GM12878 (cell line): ENCODE results near the gene RPS19BP1. TPM values are rescaled to one million over a fixed set of nuclear protein-coding genes. Genes with fewer than 3 reads are reported as not detected.

Source experiments
- CEBPB ChIP-seq, 2 experiments: fragments of 150-350 bp in 1 of 2; IDR thresholded peaks; 2 replicates each; pipeline ENCODE4 v1.6.1; 2012 to 2014; ENCODE audit warnings: low read depth in 2 of 2, low read length in 2 of 2, borderline replicate concordance in 1 of 2, inconsistent platforms in 1 of 2
- CREB1 ChIP-seq: IDR thresholded peaks from 2 replicates; pipeline ENCODE4 v1.6.1; 2012; ENCODE audit warnings: low read depth, mild to moderate bottlenecking, inconsistent platforms
- EED ChIP-seq: sonication (generic); IDR thresholded peaks from 2 replicates; pipeline ENCODE4 v1.6.1; 2016; ENCODE audit warnings: antibody characterized with exemption, low read depth
- EGR1 ChIP-seq, 2 experiments: IDR thresholded peaks; 1 replicate in 1 of 2; 2 replicates in 1 of 2; pipeline ENCODE4 v1.6.1; 2011 to 2012; ENCODE audit warnings: low read depth in 2 of 2, low read length in 2 of 2, borderline replicate concordance in 1 of 2, mild to moderate bottlenecking in 1 of 2, moderate library complexity in 1 of 2
- HDAC2 ChIP-seq: fragments of 200-600 bp; sonication (generic); IDR thresholded peaks from 2 replicates; pipeline ENCODE4 v1.6.1; 2017
- MXI1 ChIP-seq: fragments of 150-350 bp; IDR thresholded peaks from 2 replicates; pipeline ENCODE4 v1.6.1; 2011; ENCODE audit warnings: low read depth, mild to moderate bottlenecking, inconsistent platforms, low read length, improper control_type of control experiment
- PAX8 ChIP-seq: fragments of 450-650 bp; IDR thresholded peaks from 2 replicates; pipeline ENCODE4 v1.6.1; 2017; ENCODE audit warnings: mild to moderate bottlenecking, moderate library complexity
- POLR2A ChIP-seq: IDR thresholded peaks from 2 replicates; pipeline ENCODE4 v1.6.1; 2011; ENCODE audit warnings: low read depth, mild to moderate bottlenecking, low read length
- RB1 ChIP-seq: fragments of 450-650 bp; formaldehyde crosslinking; IDR thresholded peaks from 2 replicates; pipeline ENCODE4 v1.6.1; 2017; ENCODE audit warnings: mild to moderate bottlenecking, borderline replicate concordance
- SMAD1 ChIP-seq: fragments of 450-650 bp; IDR thresholded peaks from 2 replicates; pipeline ENCODE4 v1.6.1; 2018; ENCODE audit warnings: mild to moderate bottlenecking, low read depth; ENCODE audit not compliant: partially characterized antibody
- SMC3 ChIP-seq: IDR thresholded peaks from 2 replicates; pipeline ENCODE4 v1.6.1; 2011; ENCODE audit warnings: low read length, improper control_type of control experiment, borderline replicate concordance
- TCF3 ChIP-seq: IDR thresholded peaks from 2 replicates; pipeline ENCODE4 v1.6.1; 2012; ENCODE audit warnings: low read depth, mild to moderate bottlenecking, low read length, borderline replicate concordance; ENCODE audit not compliant: insufficient read depth
- WRNIP1 ChIP-seq: IDR thresholded peaks from 2 replicates; pipeline ENCODE4 v1.6.1; 2011; ENCODE audit warnings: low read depth, low read length, improper control_type of control experiment, borderline replicate concordance
- ZNF207 ChIP-seq: fragments of 450-650 bp; IDR thresholded peaks from 2 replicates; pipeline ENCODE4 v1.6.1; 2014; ENCODE audit warnings: antibody characterized with exemption, mild to moderate bottlenecking, borderline replicate concordance
- polyA plus RNA-seq, 11 experiments: library from polyadenylated mRNA; depleted of rRNA in 4 of 11; unstranded in 6 of 11; stranded (reverse) in 5 of 11; fragments of >200 nt; fragmentation: Nextera tagmentation in 4 of 11; fragmentation: Illumina TruSeq in 1 of 11; extraction: Ambion mirVana in 4 of 11; extraction: Trizol in 1 of 11; gene quantifications; 1 replicate in 1 of 11; 2 replicates in 10 of 11; pipeline versions ENCODE4 v1.2.1 to v1.2.3, GENCODE V29; 2011 to 2016; ENCODE audit warnings: inconsistent platforms in 2 of 11, missing spikeins in 2 of 11, low read depth in 1 of 11
- total RNA-seq, 4 experiments: library from RNA; depleted of rRNA in 3 of 4; stranded (reverse); fragments of >200 nt in 3 of 4; fragmentation: Illumina TruSeq in 1 of 4; extraction: Trizol in 1 of 4; gene quantifications; 2 replicates each; pipeline versions ENCODE4 v1.2.1 to v1.2.3, GENCODE V29; 2013 to 2021
- TF ChIP-seq, protein P1 (sequence below): fragments of 450-650 bp; IDR thresholded peaks from 2 replicates; pipeline ENCODE4 v1.6.1; 2016; ENCODE audit warnings: mild to moderate bottlenecking
- TF ChIP-seq, protein P2 (sequence below): fragments of 450-650 bp; IDR thresholded peaks from 2 replicates; pipeline ENCODE4 v1.6.1; 2018; ENCODE audit warnings: mild to moderate bottlenecking, low read depth, moderate library complexity; ENCODE audit not compliant: partially characterized antibody
- TF ChIP-seq, protein P3 (sequence below): fragments of 450-650 bp; IDR thresholded peaks from 2 replicates; pipeline ENCODE4 v1.6.1; 2018; ENCODE audit warnings: borderline replicate concordance, mild to moderate bottlenecking; ENCODE audit not compliant: partially characterized antibody
- TF ChIP-seq, protein P4 (sequence below): fragments of 450-650 bp; IDR thresholded peaks from 2 replicates; pipeline ENCODE4 v1.6.1; 2014; ENCODE audit warnings: mild to moderate bottlenecking

RPS19BP1 gene
- total and polyA plus RNA-seq, 10 of the 15 experiments (the other 5 are each of a cell fraction or from before 2014, with no cell fraction given), result 2.7 to 206 (median 78.6) TPM

DNA sequence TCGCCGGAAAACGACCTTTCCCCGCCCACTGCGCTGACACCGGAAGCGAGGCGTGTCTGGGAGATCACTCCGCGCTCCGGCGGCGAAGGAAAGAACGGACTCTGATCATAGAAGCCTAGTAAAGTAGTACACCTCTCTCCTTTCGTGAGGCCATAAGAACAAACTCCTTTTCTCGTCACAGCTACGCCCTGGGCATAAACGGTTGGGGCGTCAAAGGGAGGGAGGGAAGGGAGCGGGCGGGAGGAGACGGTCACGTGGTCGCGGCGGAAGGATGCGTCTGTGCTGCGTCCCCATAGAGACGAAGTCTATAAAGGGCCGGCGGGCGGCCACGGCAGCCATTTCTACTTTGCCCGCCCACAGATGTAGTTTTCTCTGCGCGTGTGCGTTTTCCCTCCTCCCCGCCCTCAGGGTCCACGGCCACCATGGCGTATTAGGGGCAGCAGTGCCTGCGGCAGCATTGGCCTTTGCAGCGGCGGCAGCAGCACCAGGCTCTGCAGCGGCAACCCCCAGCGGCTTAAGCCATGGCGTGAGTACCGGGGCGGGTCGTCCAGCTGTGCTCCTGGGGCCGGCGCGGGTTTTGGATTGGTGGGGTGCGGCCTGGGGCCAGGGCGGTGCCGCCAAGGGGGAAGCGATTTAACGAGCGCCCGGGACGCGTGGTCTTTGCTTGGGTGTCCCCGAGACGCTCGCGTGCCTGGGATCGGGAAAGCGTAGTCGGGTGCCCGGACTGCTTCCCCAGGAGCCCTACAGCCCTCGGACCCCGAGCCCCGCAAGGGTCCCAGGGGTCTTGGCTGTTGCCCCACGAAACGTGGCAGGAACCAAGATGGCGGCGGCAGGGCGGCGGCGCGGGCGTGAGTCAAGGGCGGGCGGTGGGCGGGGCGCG lies 12.1 kb downstream of the RPS19BP1 start, which contains the start of gene ATF4 (continued):
- TF ChIP-seq, protein P1, sequence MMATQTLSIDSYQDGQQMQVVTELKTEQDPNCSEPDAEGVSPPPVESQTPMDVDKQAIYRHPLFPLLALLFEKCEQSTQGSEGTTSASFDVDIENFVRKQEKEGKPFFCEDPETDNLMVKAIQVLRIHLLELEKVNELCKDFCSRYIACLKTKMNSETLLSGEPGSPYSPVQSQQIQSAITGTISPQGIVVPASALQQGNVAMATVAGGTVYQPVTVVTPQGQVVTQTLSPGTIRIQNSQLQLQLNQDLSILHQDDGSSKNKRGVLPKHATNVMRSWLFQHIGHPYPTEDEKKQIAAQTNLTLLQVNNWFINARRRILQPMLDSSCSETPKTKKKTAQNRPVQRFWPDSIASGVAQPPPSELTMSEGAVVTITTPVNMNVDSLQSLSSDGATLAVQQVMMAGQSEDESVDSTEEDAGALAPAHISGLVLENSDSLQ, result no peak
- TF ChIP-seq POLR2A (peak; percentile 93), EGR1 (IDR thresholded peaks at IDR 0.05; ENCODE audit: borderline replicate concordance in 1 of 2, low read depth in 2 of 2, low read length in 2 of 2) (peak in 1 of 2 experiments; percentile 56; a peak in 2 of 3 replicates), TCF3 (peak; percentile 79; the same call in 1 of the 2 replicates), SMAD1 (peak; percentile 98), MXI1 (peak; percentile 81), CREB1 (no peak), CEBPB (IDR thresholded peaks at IDR 0.05; ENCODE audit: borderline replicate concordance in 1 of 2, low read depth in 2 of 2, low read length in 2 of 2) (no peak), HDAC2 (no peak), PAX8 (peak; percentile 88; the same call in 1 of the 2 replicates), RB1 (peak; percentile 72; the same call in 1 of the 2 replicates), EED (no peak), WRNIP1 (no peak), SMC3 (no peak), ZNF207 (peak; percentile 77; the same call in 1 of the 2 replicates)
- TF ChIP-seq, protein P2, sequence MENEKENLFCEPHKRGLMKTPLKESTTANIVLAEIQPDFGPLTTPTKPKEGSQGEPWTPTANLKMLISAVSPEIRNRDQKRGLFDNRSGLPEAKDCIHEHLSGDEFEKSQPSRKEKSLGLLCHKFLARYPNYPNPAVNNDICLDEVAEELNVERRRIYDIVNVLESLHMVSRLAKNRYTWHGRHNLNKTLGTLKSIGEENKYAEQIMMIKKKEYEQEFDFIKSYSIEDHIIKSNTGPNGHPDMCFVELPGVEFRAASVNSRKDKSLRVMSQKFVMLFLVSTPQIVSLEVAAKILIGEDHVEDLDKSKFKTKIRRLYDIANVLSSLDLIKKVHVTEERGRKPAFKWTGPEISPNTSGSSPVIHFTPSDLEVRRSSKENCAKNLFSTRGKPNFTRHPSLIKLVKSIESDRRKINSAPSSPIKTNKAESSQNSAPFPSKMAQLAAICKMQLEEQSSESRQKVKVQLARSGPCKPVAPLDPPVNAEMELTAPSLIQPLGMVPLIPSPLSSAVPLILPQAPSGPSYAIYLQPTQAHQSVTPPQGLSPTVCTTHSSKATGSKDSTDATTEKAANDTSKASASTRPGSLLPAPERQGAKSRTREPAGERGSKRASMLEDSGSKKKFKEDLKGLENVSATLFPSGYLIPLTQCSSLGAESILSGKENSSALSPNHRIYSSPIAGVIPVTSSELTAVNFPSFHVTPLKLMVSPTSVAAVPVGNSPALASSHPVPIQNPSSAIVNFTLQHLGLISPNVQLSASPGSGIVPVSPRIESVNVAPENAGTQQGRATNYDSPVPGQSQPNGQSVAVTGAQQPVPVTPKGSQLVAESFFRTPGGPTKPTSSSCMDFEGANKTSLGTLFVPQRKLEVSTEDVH, result peak; percentile 84
- TF ChIP-seq, protein P3, sequence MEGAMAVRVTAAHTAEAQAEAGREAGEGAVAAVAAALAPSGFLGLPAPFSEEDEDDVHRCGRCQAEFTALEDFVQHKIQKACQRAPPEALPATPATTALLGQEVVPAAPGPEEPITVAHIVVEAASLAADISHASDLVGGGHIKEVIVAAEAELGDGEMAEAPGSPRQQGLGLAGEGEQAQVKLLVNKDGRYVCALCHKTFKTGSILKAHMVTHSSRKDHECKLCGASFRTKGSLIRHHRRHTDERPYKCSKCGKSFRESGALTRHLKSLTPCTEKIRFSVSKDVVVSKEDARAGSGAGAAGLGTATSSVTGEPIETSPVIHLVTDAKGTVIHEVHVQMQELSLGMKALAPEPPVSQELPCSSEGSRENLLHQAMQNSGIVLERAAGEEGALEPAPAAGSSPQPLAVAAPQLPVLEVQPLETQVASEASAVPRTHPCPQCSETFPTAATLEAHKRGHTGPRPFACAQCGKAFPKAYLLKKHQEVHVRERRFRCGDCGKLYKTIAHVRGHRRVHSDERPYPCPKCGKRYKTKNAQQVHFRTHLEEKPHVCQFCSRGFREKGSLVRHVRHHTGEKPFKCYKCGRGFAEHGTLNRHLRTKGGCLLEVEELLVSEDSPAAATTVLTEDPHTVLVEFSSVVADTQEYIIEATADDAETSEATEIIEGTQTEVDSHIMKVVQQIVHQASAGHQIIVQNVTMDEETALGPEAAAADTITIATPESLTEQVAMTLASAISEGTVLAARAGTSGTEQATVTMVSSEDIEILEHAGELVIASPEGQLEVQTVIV, result peak; percentile 65
- TF ChIP-seq, protein P4, sequence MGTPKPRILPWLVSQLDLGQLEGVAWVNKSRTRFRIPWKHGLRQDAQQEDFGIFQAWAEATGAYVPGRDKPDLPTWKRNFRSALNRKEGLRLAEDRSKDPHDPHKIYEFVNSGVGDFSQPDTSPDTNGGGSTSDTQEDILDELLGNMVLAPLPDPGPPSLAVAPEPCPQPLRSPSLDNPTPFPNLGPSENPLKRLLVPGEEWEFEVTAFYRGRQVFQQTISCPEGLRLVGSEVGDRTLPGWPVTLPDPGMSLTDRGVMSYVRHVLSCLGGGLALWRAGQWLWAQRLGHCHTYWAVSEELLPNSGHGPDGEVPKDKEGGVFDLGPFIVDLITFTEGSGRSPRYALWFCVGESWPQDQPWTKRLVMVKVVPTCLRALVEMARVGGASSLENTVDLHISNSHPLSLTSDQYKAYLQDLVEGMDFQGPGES, result no peak
